ENCODE measurements around the gene SCML1. TPM values are rescaled to one million over a fixed set of nuclear protein-coding genes. Genes with fewer than 3 reads are reported as not detected.

The SCML1 gene
- total RNA-seq, 1 donor from 2014 or later = 3.5 TPM

DNA sequence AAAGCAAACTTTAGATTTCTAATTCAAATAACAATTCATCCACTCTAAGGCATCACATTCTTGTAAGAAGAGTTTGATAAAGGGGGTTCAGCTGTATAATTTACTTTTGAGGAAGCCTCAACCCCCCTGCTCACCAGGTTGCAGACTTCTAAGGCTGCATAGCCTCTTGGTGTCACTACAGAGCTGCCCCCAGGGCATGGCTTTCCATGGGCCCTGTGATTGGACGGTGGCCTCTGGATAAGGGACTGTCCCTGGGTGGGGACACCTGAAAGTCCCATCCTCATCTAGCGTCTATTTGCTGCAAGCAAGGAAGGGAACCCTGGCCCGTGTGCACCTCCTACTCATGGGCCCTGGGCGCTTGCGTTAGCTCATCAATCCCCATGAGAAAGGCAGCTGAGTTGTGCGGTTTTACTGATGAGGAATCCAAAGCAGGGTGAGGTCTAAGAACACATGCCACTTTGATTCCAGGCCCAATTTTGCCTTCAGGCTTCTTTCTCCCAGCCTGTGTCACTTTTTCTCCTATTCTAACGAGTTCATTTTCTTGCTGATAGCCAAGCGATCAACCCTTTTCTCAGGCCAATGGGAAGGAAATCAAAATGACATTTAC, 51.8 kb downstream of the SCML1 start:
- no peak for DNase-seq (ENCODE audit: low read depth)

DNA sequence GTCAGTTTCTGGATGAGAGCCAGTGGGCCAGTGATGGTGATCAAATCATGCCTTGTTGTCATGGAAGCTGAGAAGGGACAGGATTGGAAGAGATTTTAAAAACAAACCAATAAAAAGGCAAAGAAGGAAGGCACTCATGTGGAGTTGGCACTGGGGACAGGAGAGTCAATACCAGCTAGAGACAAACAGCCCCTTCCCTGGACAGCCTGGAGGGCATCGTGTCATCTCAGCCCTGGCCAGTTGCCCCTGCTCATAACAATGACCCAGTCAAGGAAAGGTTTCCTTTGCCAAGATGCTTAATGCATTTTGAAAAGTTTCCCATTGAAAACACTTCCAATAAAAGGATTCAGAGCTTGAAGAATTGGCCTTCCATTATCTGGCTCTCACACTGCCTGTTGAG, 55.5 kb downstream of the SCML1 start:
- no peak for DNase-seq (ENCODE audit: low read depth)

DNA sequence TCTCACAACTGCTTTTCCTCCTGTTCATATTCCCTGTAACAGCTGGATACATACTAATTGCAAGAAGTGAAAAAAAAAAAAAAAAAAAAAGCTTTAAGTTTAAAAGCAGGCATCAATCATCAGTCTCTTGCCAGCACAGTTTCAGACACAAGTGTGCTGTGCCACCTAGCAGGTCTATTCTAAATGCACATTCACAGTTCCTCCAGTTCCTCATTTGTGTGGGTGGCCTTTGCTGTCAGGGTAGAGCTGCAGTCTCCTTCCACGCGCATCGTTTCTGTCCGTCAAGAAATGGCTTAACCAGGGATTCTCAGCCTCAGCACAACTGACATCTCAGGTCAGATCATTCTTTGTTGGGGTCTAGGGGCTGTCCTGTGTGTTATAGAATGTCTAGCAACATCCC, 61.6 kb downstream of the SCML1 start:
- DNase-seq (ENCODE audit: low read depth) = no peak

DNA sequence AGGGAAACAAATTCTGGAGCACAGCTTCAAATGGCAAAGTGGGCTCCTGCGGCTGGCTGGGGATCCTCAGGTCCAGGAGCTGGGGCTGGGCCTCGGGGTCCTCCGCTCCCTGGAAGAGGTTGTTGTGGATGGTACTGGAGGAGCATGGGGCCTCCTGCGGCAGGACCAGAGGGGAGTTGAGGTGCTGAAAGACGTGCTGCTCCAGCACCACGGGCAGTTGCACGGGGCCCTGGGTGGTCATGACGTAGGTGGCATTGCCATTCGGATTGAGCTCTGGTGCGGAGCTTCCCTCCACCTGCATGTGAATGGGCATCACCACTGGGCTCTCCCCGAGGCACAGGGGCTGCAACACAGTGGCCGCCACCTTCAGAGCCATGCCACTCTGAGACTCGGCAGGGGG, 64.1 kb downstream of the SCML1 start:
- no peak for DNase-seq (ENCODE audit: low read depth)

DNA sequence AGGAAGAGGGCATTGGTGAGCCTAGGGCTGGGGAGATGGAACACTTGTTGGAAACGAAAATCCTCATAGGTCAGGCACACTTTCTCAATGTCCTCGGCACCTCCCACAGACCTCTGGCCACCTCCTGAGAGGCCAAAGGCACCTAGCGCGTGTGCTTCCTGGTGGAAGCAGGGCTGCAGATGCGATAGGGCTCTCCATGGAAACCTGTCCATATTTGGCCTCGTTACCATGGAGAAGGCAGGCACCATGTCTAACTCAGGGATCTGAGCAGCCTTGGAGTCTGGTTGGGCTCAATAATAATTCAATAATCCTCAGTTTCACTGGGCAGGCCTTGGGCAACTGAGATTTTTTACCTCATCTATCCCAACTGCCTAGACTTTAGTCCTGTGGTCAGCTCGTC, 65.5 kb downstream of the SCML1 start:
- DNase-seq (ENCODE audit: low read depth) = peak; percentile 0

GRCh38 chrX:17803449-17803848, 66.2 kb downstream of the SCML1 start:
- DNase-seq (ENCODE audit: low read depth) = peak; percentile 73

Other genes with a start within 250 kb of the SCML1 start
- 0.15 TPM in 1 of 2 replicates, not detected in the other for gene RAI2, start 123.8 kb downstream of the SCML1 start, total RNA-seq